HEK293 (cell line): ENCODE measurements around the gene PCDH1.

Experiments used
- PBX3 ChIP-seq: sonication (generic); formaldehyde crosslinking; IDR thresholded peaks from 2 replicates; pipeline ENCODE4 v1.8.1; 2022; ENCODE audit warnings: mild to moderate bottlenecking, moderate library complexity, missing genetic modification reagents
- REST ChIP-seq: fragments of 450-650 bp; formaldehyde crosslinking; IDR thresholded peaks from 2 replicates; pipeline ENCODE4 v1.5.1; 2016; ENCODE audit warnings: missing biosample characterization, missing genetic modification characterization
- SCRT1 ChIP-seq: fragments of 450-650 bp; formaldehyde crosslinking; IDR thresholded peaks from 2 replicates; pipeline ENCODE4 v1.5.1; 2016; ENCODE audit warnings: missing biosample characterization, missing genetic modification characterization, borderline replicate concordance
- SCRT2 ChIP-seq: fragments of 450-650 bp; formaldehyde crosslinking; IDR thresholded peaks from 2 replicates; pipeline ENCODE4 v1.5.1; 2016; ENCODE audit warnings: missing biosample characterization, missing genetic modification characterization
- SP3 ChIP-seq: fragments of 450-650 bp; formaldehyde crosslinking; IDR thresholded peaks from 2 replicates; pipeline ENCODE4 v1.5.1; 2016; ENCODE audit warnings: missing biosample characterization, missing genetic modification characterization
- ZBTB48 ChIP-seq: fragments of 450-650 bp; formaldehyde crosslinking; IDR thresholded peaks from 2 replicates; pipeline ENCODE4 v1.5.1; 2016; ENCODE audit warnings: missing biosample characterization, missing genetic modification characterization
- ZNF148 ChIP-seq: fragments of 450-650 bp; formaldehyde crosslinking; IDR thresholded peaks from 2 replicates; pipeline ENCODE4 v1.5.0; 2017; ENCODE audit warnings: missing biosample characterization, missing genetic modification characterization, borderline replicate concordance
- ZNF239 ChIP-seq: fragments of 450-650 bp; formaldehyde crosslinking; IDR thresholded peaks from 2 replicates; pipeline ENCODE4 v1.5.1; 2016; ENCODE audit warnings: missing biosample characterization, missing genetic modification characterization
- ZNF335 ChIP-seq: fragments of 450-650 bp; formaldehyde crosslinking; conservative IDR thresholded peaks from 2 replicates; pipeline ENCODE4 v1.5.1; 2016; ENCODE audit warnings: missing biosample characterization, missing genetic modification characterization
- ZNF354C ChIP-seq: fragments of 450-650 bp; formaldehyde crosslinking; IDR thresholded peaks from 2 replicates; pipeline ENCODE4 v1.5.1; 2016; ENCODE audit warnings: missing biosample characterization, missing genetic modification characterization, low read depth, borderline replicate concordance
- ZNF449 ChIP-seq: fragments of 450-650 bp; formaldehyde crosslinking; IDR thresholded peaks from 2 replicates; pipeline ENCODE4 v1.5.1; 2017; ENCODE audit warnings: missing biosample characterization, mild to moderate bottlenecking, missing genetic modification characterization, moderate library complexity
- ZNF514 ChIP-seq: fragments of 450-650 bp; formaldehyde crosslinking; IDR thresholded peaks from 2 replicates; pipeline ENCODE4 v1.5.1; 2016; ENCODE audit warnings: missing biosample characterization, missing genetic modification characterization
- ZNF518A ChIP-seq: fragments of 450-650 bp; formaldehyde crosslinking; conservative IDR thresholded peaks from 2 replicates; pipeline ENCODE4 v1.5.1; 2016; ENCODE audit warnings: low read depth, missing biosample characterization, missing genetic modification characterization
- ZNF548 ChIP-seq: fragments of 450-650 bp; formaldehyde crosslinking; IDR thresholded peaks from 2 replicates; pipeline ENCODE4 v1.5.1; 2016; ENCODE audit warnings: missing biosample characterization, missing genetic modification characterization
- ZNF558 ChIP-seq: fragments of 450-650 bp; formaldehyde crosslinking; IDR thresholded peaks from 2 replicates; pipeline ENCODE4 v1.5.1; 2016; ENCODE audit warnings: missing biosample characterization, missing genetic modification characterization
- ZNF585B ChIP-seq: fragments of 450-650 bp; formaldehyde crosslinking; IDR thresholded peaks from 2 replicates; pipeline ENCODE4 v1.5.1; 2016; ENCODE audit warnings: missing biosample characterization, missing genetic modification characterization
- ZNF692 ChIP-seq: fragments of 450-650 bp; formaldehyde crosslinking; IDR thresholded peaks from 2 replicates; pipeline ENCODE4 v1.5.1; 2016; ENCODE audit warnings: missing biosample characterization, missing genetic modification characterization
- ZNF76 ChIP-seq: fragments of 450-650 bp; formaldehyde crosslinking; IDR thresholded peaks from 2 replicates; pipeline ENCODE4; 2016; ENCODE audit warnings: low read depth, missing biosample characterization, missing genetic modification characterization, borderline replicate concordance
- TF ChIP-seq, protein P1 (sequence below): fragments of 450-650 bp; formaldehyde crosslinking; IDR thresholded peaks from 2 replicates; pipeline ENCODE4 v1.5.1; 2017; ENCODE audit warnings: missing biosample characterization, missing genetic modification characterization

The PCDH1 gene

DNA sequence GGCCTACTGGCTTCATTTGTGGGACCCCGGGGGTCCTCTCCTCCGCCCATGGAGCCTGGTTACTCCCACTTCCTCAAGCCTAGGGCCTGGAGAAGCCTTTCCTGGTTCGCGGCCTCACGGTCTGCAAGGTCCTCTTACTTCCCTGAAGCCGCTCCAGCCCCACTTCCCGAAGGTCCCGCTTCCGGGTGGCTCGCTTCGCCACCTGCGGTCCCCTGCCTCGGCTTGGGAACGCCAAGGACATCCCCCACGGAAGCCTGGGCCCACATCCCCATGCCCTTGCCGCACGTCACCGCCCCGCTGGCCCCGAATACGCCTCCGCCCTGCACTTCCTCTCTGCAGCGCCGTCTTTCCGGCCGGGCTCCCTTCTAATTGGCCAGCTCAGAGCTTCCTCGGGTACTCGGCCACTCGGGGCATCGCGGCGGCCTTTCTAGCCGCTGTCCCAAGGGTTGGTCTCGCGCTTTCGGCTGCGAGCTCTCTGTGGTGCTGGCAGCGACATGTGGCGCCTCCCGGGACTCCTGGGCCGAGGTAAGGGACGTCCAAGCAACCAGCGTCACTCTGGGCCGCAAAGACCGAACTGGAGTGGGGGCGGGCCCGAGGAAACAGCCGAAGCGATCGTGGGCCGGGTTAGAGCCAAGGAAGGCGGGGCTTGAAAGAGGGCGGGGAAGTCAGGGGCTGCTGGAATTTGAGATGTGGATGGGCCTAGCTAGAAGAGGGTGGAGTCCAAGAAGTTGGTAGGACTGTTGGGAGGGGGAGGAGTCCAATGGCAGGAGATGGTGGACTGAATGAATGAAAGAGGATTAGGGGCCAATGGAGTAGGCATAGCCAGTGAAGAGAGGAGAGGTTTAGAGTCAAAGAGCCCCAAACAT lies 45.5 kb upstream of the PCDH1 start, which contains the start of gene DELE1 (continued):
- TF ChIP-seq ZNF692 (tag by site-specific recombination): peak; percentile 99
- no peak for TF ChIP-seq PBX3 (CRISPR knock-in tag)
- no peak for TF ChIP-seq SCRT1 (tag by site-specific recombination)
- TF ChIP-seq ZNF518A: peak; percentile 83
- peak; percentile 89 for TF ChIP-seq SP3 (tag by site-specific recombination)
- no peak for TF ChIP-seq SCRT2 (tag by site-specific recombination)
- peak; percentile 54; the same call in 1 of the 2 replicates for TF ChIP-seq REST (tag by site-specific recombination)
- TF ChIP-seq ZNF585B (tag by site-specific recombination): no peak
- no peak for TF ChIP-seq ZNF354C (tag by site-specific recombination)
- TF ChIP-seq ZNF76 (tag by site-specific recombination): peak; percentile 82
- TF ChIP-seq ZBTB48 (tag by site-specific recombination): peak; percentile 74
- TF ChIP-seq ZNF148 (tag by site-specific recombination): no peak
- no peak for TF ChIP-seq ZNF558
- peak; percentile 92 for TF ChIP-seq ZNF335 (tag by site-specific recombination)
- TF ChIP-seq ZNF239 (tag by site-specific recombination): no peak
- no peak for TF ChIP-seq ZNF449
- TF ChIP-seq ZNF548 (tag by site-specific recombination): no peak
- no peak for TF ChIP-seq ZNF514 (tag by site-specific recombination)
- TF ChIP-seq, protein P1, sequence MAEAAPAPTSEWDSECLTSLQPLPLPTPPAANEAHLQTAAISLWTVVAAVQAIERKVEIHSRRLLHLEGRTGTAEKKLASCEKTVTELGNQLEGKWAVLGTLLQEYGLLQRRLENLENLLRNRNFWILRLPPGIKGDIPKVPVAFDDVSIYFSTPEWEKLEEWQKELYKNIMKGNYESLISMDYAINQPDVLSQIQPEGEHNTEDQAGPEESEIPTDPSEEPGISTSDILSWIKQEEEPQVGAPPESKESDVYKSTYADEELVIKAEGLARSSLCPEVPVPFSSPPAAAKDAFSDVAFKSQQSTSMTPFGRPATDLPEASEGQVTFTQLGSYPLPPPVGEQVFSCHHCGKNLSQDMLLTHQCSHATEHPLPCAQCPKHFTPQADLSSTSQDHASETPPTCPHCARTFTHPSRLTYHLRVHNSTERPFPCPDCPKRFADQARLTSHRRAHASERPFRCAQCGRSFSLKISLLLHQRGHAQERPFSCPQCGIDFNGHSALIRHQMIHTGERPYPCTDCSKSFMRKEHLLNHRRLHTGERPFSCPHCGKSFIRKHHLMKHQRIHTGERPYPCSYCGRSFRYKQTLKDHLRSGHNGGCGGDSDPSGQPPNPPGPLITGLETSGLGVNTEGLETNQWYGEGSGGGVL (tag by site-specific recombination): no peak
